ENCODE results near the gene WNK1.
A peak's percentile ranks its signal among the peaks of the same experiment; 100 is the strongest.

WNK1 gene

DNA sequence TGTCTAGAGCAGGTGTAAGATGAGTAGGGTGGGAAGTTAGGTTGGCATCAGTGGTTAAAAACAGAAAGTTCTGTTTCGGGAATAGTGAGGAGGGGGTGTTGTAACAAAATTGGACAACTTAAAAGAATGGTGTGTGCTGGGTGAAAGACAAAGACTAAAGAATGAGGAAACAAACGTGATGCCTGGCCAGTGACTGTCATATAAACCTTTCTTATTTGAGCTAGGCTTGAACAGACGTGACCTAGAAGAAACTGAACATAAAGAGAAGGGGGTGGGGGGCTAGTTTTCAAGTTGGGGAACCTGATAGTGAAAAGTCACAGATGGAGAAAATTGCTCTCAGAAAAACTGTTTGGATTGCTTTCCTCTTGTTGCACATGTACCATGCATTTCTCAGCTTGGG, 157.5 kb downstream of the WNK1 start:
- no peak for DNase-seq (ENCODE audit: low read depth)
- TF ChIP-seq, protein P1, sequence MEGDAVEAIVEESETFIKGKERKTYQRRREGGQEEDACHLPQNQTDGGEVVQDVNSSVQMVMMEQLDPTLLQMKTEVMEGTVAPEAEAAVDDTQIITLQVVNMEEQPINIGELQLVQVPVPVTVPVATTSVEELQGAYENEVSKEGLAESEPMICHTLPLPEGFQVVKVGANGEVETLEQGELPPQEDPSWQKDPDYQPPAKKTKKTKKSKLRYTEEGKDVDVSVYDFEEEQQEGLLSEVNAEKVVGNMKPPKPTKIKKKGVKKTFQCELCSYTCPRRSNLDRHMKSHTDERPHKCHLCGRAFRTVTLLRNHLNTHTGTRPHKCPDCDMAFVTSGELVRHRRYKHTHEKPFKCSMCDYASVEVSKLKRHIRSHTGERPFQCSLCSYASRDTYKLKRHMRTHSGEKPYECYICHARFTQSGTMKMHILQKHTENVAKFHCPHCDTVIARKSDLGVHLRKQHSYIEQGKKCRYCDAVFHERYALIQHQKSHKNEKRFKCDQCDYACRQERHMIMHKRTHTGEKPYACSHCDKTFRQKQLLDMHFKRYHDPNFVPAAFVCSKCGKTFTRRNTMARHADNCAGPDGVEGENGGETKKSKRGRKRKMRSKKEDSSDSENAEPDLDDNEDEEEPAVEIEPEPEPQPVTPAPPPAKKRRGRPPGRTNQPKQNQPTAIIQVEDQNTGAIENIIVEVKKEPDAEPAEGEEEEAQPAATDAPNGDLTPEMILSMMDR (IDR thresholded peaks at IDR 0.05; ENCODE audit: low read length, missing control alignments): no peak
- no peak overlapping the region for H3K4me3 ChIP-seq (replicated peaks; ENCODE audit: low read depth, low read length)

DNA sequence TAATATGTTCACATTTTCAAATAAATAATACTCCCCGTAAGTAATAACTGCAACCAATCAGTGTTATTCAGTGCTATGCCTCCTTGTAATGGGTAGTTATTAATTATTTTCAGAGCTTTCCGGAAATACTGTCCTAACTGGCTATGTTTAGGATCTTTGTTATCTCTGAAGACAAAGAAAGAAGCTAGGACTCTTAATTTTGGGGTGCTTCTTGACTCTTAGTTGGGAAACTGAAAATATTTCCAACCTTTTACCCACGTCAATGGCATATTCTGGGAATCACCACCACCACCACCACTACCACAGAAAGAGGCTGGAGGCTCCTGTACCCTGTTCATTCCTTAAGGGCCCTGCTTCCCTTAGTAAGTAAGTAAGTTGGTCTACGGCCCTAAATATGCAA, 158.0 kb downstream of the WNK1 start:
- no peak overlapping the region for H3K4me3 ChIP-seq (replicated peaks; ENCODE audit: low read depth, low read length)
- no peak for DNase-seq (ENCODE audit: low read depth)
- TF ChIP-seq, protein P1 (IDR thresholded peaks at IDR 0.05; ENCODE audit: low read length, missing control alignments): no peak

DNA sequence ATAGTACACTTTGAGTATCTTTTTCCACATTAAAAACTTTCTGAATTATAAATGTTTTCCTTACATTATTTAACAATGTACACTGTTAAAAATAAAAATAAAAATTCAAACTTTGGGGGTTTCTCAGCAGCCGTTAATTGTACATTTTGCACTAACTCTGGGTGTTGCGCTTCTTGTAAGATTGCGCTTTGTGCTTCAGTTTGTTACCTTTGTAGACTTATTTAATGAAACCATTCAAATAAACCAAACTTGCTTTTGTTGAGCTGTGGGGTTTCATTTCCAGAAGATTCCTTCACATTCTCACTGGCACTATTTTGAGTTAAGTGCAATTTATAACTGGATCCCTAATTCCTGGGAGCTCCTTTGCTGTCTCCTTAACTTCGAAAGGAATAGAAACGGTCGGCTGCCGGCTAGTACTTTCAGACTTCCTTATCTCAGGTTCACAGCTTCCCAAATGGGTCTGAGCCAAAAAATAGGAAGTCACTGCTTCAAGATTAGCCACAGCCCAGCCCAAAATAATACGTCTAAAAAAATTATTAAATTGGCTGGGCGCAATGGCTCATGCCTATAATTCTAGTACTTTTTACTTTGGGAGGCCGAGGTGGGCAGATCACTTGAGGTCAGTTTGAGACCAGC, 158.9 kb downstream of the WNK1 start:
- no peak for DNase-seq (ENCODE audit: low read depth)
- no peak overlapping the region for H3K4me3 ChIP-seq (replicated peaks; ENCODE audit: low read depth, low read length)

DNA sequence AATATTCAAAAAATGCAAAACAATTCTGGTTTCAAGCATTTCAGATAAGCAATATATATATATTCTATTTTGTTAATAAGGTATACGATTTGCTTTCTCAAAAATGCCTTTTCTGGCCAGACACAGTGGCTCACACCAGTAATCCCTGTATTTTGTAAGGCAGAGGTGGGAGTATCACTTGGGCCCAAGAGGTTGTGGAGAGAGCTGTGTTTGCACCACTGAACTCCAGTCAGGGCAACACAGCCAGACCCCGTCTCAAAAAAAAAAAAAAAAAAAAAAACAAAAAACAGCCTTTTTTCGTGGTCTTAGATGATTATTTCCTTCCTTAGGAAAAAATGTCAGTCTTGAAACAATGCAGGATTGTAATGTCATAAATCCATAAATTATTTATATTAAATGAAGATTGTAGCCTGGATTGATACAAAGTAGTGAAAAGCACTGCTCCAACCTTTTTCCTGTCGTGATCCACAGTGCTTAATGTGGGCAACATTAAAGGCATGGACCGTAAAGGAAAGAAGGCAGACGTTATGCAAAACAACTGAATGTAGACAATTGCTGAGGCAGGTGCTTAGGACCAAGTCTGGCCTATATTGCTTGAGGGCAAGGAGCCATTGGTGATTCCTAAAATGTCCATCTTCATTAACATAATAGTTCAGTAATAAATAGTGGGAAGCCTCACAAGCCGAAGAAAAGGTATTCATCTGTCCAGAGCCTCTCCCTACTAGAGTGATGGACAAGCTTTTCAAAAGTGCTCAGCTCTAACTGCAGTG, 160.3 kb downstream of the WNK1 start:
- no peak overlapping the region for H3K4me3 ChIP-seq (replicated peaks; ENCODE audit: low read depth, low read length)
- TF ChIP-seq, protein P1 (IDR thresholded peaks at IDR 0.05; ENCODE audit: low read length, missing control alignments): no peak
- no peak for DNase-seq (ENCODE audit: low read depth)

More for the DNA sequence above, 158.9 kb downstream of the WNK1 start:
- TF ChIP-seq, protein P1 (IDR thresholded peaks at IDR 0.05; ENCODE audit: low read length, missing control alignments): no peak

DNA sequence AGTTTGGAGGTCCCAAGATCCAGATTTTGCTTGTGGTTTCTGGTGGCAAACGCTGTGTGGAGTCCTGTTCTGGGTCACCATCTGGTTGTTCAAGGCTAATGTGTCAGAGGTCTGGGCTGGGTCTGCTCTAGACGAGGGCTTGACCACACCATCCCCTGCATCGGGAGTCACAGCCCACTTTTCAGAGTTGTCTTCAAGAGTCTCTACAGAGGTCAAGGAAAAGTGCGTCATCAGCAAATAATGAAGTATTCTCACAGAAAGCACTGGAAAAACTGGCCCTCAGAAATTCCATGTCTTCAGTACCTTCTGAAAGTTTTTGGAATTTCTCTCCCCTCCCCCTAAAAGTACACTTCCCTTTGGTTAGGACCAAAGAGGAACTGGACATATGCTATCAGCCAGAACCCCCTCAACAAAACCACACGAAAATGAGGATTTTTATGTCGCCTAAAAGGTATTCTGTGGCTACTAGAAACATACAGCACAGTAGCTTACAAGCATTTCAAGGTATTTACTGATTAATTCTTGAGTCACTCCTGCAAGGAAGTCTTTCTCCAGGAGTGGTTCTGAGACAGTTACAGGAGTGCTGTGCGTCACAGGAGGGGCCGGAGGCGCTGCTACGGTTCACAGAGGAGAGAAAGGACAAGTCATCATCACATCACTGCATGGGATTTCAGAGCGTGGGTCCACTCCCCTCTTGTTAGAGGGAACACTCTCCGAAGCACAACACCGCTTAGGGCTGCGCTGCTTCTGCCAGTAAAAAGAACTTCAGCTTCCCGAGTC, 161.7 kb downstream of the WNK1 start:
- no peak overlapping the region for H3K4me3 ChIP-seq (replicated peaks; ENCODE audit: low read depth, low read length)
- peak; percentile 47 for DNase-seq (ENCODE audit: low read depth)
- TF ChIP-seq, protein P1 (IDR thresholded peaks at IDR 0.05; ENCODE audit: low read length, missing control alignments): no peak

DNA sequence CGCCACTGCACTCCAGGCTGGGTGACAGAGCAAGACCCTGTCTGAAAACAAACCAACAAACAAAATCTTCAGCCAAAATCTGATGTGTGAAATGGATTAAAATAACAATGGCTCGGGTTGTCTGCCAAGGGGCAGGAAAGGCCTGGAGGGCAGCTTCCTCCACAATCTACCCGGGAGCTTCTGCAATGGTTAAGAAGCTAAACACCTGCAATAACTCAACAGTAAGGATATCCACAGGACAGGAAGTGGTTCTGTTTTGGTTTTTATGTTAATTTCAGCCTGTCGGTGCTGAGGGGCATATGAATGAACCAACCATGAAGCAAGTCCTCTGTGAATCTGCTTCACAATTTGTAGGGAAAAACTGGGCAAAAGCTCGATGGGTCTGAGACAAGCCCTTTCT, 162.7 kb downstream of the WNK1 start:
- H3K4me3 ChIP-seq (replicated peaks; ENCODE audit: low read depth, low read length): no peak overlapping the region
- DNase-seq (ENCODE audit: low read depth): no peak

More for the DNA sequence above, 162.7 kb downstream of the WNK1 start:
- TF ChIP-seq, protein P1 (IDR thresholded peaks at IDR 0.05; ENCODE audit: low read length, missing control alignments): no peak
